Astrocyte of the spinal cord (primary cell): ENCODE data around the gene EML3.

Experiments used
- DNase-seq: peaks from one replicate; pipeline ENCODE4 v3.0.0; 2011; ENCODE audit warnings: low read depth, low spot score
- H3K4me3 ChIP-seq: 2 replicates; pipeline ENCODE4 v1.5.1; 2011; ENCODE audit warnings: low read depth, mild to moderate bottlenecking, low read length, moderate library complexity
- in situ Hi-C: cut with HindIII; loops from 2 replicates; pipeline ENCODE4 v1.10.0; 2017; ENCODE audit warnings: low sequenced_read_pairs
- TF ChIP-seq, protein P1 (sequence below): IDR thresholded peaks from 2 replicates; pipeline ENCODE4 v1.5.1; 2012; ENCODE audit warnings: low read depth, mild to moderate bottlenecking, low read length, inconsistent platforms

The EML3 gene

GRCh38 chr11:62559204-62559603, 53.4 kb downstream of the EML3 start:
- DNase-seq, result no peak
- H3K4me3 ChIP-seq, result no peak overlapping the region
- TF ChIP-seq, protein P1, sequence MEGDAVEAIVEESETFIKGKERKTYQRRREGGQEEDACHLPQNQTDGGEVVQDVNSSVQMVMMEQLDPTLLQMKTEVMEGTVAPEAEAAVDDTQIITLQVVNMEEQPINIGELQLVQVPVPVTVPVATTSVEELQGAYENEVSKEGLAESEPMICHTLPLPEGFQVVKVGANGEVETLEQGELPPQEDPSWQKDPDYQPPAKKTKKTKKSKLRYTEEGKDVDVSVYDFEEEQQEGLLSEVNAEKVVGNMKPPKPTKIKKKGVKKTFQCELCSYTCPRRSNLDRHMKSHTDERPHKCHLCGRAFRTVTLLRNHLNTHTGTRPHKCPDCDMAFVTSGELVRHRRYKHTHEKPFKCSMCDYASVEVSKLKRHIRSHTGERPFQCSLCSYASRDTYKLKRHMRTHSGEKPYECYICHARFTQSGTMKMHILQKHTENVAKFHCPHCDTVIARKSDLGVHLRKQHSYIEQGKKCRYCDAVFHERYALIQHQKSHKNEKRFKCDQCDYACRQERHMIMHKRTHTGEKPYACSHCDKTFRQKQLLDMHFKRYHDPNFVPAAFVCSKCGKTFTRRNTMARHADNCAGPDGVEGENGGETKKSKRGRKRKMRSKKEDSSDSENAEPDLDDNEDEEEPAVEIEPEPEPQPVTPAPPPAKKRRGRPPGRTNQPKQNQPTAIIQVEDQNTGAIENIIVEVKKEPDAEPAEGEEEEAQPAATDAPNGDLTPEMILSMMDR, result no peak
- in situ Hi-C loops, result no loop called here

DNA sequence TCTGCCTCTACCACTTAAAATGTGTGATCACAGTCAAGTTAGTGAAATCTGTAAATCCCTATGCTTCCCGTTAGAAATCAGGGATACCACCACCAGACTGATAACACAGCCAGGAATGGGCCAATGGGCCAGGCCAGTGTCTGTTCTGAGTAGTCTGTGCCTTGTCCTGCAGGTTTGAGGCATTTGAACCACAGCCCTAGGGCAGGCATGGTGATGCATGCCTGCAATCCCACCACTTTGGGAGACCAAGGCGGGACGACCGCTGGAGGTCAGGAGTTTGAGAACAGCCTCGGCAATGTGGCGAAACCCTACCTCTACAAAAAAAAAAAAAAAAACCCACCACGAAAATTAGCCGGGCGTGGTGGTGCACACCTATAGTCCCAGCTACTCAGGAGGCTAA, 53.9 kb downstream of the EML3 start:
- no peak for DNase-seq
- H3K4me3 ChIP-seq, result no peak overlapping the region
- in situ Hi-C loops, result no loop called here
- TF ChIP-seq, protein P1, result no peak

DNA sequence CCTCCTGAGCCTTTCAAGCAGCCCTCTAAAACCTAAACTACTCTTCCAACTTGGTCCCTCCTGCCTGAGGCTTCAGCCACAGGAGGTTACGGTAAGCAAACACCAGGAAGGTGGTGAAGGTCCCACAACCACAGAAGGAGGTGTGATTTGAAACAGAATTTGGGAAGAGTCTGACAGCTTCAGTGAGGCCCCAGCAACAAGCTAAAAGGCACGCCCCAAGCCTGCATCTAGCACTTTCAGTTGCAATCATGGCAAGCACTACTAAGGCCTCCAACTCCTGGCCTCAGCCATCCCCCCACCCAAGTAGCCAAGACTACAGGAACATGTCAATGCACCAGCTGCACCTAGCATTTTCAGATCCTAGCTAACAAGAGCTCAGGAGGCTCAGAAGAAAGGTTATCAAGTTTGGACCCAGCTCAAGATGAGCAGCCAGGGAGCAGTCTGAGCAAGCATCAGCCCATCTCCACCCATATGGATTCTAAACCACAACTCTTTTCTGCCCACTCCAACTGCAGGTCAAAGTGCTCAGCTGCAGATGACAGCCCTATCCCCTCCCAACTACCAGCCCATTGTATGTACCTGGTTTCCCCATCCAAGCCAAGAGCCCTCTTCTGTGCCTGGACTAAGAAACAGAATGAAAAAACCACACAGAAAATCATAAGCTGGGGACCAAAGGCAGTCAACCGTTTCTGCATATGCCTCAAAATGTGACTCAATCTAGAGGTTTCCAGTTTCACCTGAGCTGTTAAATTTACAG, 55.5 kb downstream of the EML3 start:
- H3K4me3 ChIP-seq, result no peak overlapping the region
- in situ Hi-C loops, result no loop called here
- no peak for DNase-seq
- TF ChIP-seq, protein P1, result no peak

DNA sequence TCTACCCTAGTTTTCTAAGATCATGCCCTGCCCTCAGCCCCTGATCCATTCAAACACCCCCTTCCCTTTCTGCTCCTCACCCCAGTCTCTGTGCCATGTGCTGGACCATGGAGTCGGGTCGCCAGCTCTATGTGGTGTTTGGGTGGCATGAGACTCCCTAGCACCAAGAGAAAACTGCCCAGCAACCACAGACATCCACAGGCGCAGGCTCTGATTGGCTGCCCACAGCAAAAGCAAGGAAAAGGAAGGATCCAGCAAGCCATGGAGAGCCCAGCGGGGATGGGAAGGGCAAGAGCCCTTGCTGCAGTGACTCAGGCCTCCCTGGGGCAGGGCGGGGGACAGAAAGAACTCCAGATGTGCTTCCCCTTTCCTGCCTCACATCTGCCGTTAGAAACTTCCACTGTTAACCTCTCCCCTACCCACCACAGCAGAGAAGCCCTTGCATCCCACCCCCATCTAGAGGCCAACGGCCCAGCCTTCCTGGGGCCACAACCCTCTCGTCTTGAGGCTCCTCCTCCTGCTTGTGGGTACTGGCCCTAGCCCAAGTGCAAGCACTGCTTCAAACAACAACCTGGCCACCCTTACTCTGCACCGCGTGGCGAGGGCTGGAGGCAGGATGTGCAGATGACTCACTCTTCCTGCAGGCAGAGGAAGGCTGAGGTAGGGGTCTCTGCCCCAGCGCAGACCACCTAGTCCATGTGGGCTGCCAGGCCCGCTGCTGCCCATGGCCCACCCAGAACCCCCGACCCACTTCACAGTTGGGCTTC, 56.3 kb downstream of the EML3 start:
- DNase-seq, result peak; percentile 96
- no peak overlapping the region for H3K4me3 ChIP-seq
- in situ Hi-C loops, result no loop called here
- TF ChIP-seq, protein P1, result no peak

DNA sequence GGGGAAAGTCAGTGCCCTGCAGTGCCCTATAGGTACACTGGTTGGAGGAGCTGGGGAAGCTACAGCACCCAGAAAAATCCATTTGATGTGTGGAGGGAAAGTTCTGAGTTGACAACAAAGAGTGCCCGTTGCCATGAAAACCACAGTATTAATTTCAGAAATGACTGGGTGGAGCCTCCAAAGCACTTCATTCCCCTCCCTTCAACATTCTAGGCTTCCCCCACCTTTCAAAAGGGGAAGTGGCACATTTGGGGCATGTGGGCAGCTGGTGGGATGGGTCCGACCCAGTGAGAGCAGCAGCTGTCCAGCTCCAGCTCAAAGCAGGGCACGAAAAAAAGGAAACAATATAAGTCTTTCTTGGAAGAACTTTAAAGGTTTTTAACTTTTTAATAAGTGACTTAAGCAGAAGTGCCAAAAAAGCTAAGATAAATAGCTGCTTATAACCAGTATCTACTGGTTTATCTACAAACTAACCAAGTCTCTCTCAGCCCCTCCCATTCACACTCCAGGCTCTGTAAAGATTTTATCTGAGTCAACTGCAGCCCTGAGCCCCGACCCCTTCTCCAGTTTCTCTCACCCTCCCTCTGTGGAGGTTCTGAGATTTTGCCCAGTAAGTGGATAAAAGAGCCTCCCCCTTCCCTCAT, 57.0 kb downstream of the EML3 start:
- in situ Hi-C loops, result no loop called here
- TF ChIP-seq, protein P1, result no peak
- DNase-seq, result no peak
- no peak overlapping the region for H3K4me3 ChIP-seq

GRCh38 chr11:62554387-62555167, 58.0 kb downstream of the EML3 start:
- in situ Hi-C loops, result no loop called here
- DNase-seq, result no peak
- TF ChIP-seq, protein P1, result no peak
- H3K4me3 ChIP-seq, result no peak overlapping the region
